Stimulated activated CD4-positive, alpha-beta T cell treated with anti-CD3 and anti-CD28 coated beads, Interleukin-4, amount 100 ng/mL, for 48 hours (primary cell): Measurements from ENCODE around the gene PFKL.

Experiments
- DNase-seq, 2 donors: peaks; one replicate each; pipeline ENCODE4 v3.0.0-alpha.2; 2020; ENCODE audit warnings: low read depth in 2 of 2

PFKL gene

DNA sequence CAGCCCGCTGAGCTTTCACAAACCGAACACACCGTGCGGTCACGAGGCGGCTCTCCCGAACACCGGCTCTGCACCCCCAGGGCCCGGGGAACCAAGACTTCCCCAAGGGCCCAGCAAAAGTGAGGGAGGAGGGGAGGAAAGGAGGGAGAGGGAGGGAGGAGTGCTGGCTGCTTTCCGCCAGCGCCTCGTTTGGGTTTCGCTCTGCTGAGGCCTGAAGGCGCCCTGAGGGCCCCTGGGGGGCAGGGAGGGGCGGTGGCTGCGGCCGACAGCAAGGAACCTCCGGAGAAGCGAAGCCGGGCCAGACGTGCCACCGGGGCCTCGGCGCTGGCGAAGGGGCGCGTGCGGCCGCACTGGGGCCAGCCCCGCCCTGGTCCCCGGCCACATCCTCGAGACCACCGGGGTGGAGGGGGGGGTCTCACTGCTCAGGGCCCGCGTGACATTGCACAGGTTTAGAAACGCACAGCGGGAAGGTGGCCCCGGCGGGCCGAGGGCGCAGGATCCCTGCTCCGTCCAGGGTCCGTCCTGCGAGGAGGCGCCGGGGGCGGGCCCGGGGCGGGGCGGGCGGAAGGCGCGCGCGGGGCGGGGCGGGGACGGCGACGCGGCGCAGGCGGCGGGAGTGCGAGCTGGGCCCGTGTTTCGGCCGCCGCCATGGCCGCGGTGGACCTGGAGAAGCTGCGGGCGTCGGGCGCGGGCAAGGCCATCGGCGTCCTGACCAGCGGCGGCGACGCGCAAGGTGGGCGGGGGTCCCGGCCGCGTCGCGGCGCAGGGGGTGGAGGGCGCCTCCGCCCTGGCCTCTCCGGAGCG, at the start of gene PFKL:
PFKL (plus strand) TSS at position 596 of the 804 bp plus-strand sequence; CDS start at position 649, 53 bp downstream.
- peak; percentile 58 to 60 for DNase-seq

DNA sequence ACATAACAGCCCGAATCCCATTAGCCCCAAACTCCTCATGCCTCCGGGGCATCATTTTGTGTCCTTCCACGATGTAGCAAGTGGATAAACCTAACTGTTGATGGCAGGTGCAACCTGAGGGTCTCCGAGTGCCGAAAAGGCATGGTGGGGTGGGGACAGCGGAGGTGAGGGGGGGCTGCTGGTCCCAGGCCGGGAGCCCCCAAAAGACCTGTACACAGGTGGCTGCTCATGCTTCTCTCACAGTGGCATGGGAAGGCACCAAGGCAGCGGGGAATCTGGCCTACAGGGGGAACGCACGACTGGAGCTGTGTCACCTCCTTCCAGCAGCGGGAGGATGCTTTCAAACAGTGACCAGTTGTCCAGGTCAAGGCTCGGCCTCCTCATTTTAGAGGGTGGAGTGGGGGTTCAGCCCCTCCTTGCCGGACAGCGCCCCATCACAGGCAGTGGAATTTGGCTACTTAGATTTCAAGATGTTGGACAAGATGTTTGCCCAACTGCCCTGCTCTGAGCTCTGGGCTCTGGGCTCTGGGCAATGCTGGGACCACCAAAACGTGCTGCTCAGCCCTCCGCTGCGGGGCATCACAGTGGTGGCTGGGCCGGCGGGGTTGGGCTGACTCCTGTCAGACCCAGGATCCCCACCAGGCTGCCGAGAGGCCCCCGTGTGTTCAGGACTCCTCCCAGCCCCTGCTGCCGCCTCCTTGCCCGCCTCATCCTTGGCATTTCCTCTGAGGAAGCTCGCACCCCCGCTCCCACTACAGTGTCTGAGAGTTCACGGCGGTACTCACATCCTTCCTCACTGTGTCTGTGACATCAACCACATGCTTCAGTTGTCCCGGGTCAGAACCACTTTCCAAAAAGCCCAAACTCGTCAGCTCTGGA, 45.8 kb upstream of the PFKL start:
- DNase-seq: no peak

DNA sequence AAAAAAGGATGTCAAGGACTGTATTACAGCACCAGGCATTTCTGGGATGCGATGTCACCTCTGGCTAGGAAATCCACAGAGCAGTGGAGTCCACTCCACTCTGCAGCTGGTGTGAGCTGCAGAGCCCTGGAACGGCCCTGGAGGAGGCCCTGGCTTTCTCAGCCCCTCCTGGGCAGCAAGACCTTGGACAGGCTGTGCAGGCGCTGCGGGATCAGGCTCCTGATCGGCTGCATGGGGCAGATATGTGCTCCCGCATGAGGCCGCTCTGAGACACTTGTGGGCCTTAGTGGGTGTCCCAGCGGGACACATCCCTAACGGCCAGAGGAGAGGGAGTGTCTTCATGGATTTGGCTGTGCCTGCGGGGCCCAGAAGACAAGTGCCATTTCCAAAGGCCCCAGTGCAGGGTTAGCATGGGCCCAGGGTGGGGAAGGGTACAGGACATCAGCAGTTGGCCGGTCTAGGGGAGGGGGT, 44.3 kb upstream of the PFKL start:
- no peak for DNase-seq

GRCh38 chr21:44258056-44258725, 41.7 kb upstream of the PFKL start:
- DNase-seq: no peak

DNA sequence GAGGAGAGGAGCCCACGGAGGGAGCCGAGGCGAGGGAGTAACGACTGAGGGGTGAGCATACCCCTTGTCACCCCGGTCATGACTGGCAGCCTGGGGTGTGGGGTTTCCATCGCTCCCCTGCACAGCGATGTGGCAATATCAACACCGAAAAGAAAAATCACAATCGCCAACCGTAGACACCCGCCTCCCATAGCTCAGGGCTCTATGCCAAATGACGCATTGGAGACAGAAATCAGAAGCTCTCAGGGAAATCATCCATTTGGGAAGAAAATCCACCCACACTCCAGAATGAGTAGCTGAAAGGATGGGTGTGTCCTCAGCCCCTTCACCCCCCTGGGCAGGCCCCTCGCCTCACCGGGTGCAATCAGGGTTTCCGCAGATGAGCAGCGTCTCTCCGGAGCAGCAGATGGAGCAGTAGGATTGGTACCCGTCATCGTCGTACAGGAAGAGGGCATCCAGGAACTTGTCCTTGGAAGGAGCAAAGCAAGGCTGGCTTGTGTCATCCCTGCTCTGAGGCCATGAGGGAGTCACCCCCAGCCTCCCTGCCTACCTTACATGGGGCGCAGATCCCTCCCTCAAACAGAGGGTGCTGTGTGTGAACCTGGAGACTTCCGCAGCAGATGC, 40.7 kb upstream of the PFKL start:
- no peak for DNase-seq

DNA sequence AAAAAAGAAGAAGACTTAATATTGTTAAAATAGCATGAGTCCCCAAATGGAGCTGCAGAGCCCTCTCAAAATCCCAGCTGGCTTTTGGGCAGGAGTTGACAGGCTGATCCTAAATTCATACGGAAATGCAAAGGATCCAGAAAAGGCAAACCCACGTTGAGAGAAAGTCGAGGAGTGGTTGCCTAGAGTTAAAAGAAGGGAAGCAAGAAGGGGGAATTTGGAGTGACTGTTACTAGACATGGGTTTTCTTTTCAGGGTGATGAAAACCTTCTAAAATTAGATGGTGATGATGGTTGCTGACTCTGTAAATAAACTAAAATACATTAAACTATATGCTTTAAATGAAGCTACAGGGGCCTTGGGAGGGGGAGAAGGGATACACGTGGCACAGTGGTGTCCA, 39.8 kb upstream of the PFKL start:
- no peak for DNase-seq

DNA sequence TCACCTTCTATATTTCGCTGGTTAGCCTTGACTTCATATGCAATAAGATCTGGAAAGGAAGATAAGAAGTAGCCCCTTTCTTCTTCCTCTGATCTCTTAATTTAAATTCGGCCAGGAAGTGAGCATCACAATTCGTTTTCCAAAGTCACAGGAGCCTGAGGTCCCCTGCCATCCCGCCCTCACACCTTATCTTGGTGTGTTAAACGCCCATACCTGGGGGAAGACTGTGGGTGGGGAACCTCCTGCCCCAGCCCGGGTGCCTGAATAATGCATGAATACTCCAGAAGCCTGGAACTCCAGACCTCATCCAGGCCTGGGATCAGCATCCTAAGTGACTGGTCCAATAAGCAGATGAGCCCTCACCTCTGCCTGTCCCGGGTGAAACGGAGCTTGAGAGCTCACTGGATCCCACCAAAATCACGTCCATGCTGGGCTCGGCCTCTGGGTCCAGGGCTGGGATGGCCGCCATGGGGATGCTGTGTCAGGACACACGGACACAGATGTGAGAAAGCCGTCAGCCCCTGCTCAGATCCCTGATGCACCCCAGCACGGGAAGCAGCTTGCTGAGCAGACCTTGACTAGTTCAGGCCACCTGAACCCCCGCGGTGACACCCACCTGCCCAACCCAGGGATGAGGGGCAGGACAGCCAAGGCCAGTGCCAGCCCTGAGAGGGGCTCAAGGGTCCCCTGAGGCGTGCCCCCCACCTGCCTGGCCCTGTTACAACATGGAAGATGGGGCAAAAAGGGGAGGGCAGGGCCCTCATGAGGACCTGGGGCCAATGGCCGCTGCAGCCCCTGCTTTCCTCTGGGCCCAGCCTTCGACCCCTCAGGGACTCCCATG, 38.8 kb upstream of the PFKL start:
- no peak for DNase-seq

DNA sequence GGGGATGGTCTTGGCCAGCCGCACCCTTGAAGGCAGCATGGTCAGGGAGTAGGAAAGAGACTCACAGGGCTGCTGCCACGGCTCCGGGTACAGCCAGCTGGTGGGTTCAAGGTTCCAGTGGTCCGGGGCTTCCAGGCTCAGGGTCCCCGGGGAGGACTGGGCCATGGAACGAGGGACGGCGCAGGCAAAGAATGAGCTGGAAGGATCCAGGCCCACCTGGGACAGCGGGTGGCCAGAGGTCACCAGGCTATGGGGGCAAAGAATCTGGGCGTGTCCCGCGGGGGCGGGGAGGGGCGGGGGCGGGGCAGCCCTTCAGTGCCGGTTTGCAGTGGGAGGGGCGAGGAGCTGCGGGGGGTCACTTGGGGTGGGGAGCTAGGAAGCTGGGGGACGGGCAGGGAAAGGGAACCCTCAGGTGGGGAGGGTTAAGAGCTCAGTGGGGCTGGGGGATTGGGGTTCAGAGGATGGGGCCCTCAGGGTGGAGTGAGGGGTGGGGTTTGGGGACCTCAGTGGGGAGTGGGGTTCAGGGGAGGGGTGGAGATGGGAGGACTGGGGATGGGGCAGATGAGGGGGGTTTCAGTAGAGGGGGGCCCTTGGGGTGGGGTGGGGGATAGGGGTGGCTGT, 38.1 kb upstream of the PFKL start, which contains the start of gene DNMT3L:
DNMT3L (minus strand) TSS at position 223 of the 621 bp plus-strand sequence. CDS start 638 bp downstream, outside the sequence.
- DNase-seq: no peak

DNA sequence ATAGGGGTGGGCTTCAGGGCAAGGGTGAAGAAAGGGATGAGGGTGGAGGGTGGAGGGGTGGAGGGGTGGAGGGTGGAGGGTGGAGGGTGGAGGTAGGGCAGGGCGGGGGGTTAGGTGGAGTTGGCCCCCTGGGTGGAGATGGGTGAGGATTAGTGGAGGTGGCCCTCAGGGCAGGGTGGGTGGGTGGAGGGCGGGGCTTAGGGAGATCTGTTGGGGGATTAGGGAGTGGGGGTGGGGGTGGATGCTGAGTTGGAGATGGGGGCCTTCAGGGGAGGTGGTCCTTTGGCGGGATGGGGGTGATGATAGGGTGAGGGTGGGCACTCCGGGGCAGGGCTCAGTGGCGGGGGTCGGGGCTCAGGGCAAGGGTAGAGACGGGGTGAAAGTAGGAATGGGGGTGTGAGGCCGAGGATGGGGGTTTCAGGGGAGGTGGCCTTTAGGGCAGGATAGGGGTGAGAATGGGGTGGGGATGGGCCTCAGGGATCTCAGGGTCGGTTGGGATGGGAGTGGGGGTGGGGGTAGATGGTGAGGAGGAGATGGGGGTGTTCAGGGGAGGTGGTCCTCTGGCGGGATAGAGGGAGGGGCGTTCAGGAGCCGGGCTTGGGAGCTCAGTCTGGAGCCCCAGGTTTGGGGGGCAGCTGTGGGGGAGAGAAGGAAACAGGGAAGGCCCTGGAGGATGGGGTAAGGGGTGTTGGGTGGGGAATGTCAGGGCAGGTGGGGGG, 37.4 kb upstream of the PFKL start:
- no peak for DNase-seq

DNA sequence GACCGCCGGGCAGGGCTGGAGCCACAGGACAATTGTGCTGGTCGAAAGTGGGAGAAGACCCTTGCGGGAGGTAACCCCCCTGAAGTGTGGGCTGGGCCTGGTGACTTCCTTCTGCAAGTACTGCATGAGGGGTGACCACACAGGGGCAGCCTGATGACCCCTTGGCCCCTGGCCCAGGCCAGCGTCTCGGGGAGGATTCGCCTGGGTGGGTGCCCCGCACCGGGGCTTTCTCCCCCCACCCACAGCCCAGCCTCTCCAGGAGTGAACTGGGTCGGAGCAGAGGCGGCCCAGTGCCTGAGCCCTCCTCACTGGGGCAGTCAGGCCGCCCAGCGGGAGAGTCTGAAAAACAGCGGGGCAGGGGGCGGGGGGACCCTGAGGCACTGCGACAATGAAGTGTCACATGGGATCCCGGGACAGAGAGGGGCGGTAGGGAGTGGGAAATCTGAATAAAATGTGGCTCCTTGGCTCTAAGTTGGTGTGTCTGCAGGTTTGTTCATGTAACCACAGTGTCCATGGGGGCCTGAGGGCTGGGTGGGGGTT, 36.6 kb upstream of the PFKL start:
- DNase-seq: no peak

DNA sequence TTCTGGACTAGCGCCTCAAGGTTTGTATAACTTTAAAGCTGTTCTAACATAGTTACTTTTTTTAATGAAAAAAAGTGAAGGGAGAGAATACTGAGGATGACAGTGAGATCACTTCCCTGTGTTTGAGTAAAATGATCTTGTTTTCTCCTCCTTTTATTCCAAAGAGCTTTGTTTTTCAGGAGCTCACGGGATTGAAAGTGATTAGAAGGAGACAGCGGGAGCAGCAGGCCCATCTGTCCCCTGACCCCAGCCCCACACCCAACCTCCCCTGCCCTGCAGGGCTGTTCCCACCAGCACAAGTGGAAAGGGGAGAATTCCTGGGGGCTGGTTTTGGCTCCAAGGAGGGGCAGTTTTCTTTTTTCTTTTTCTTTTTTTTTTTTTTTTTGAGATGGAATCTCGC, 36.1 kb upstream of the PFKL start:
- DNase-seq: no peak

DNA sequence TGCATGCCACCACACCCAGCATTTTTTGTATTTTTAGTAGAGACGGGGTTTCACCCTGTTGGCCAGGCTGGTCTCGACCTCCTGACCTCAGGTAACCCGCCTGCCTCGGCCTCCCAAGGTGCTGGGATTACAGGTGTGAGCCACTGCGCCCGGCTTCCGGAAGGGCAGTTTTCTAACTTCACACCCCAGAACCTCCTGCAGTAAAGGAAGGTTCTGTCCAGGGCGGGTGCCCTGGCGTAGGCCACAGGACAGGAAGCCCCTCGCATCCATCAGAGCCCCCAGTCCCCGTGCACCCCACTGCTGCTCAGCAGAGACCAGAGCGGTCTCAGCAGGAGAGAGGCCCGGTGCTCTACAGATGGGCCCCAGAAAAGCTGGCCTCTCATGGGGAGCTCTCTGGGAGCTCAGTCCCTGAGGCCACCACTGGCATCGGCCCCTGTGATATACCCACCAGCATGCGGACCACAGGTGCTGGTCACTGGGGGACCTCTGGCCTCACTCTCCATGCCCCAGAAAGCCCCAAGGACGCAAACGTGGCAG, 34.1 kb upstream of the PFKL start:
- DNase-seq: no peak

DNA sequence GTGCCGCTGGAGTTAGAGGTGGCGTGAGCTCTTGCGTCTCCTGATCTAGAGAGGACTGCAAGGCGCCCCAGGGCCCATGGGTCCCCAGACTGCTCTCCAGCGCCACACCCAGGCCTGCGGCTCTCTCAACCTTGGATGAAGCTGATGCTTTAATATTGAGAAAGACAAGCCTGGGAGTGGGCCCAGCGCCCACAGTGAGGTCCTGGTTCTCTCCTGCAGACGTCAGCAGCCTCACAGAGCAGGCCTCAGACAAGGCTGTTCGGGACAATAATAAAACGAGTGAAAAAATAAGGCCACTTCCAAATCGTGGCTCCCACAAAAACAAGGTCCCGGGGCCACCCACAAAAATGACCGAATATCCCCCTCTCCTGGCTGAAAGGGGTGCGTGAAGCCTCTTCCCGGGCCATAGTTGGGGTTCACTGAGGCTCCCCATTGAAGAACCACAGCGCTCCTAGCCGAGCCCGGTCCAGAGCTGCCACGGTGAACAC, 32.2 kb upstream of the PFKL start:
- no peak for DNase-seq

- DNase-seq: no peak
Observed at GRCh38 chr21:44269090-44269489, 30.8 kb upstream of the PFKL start.

DNA sequence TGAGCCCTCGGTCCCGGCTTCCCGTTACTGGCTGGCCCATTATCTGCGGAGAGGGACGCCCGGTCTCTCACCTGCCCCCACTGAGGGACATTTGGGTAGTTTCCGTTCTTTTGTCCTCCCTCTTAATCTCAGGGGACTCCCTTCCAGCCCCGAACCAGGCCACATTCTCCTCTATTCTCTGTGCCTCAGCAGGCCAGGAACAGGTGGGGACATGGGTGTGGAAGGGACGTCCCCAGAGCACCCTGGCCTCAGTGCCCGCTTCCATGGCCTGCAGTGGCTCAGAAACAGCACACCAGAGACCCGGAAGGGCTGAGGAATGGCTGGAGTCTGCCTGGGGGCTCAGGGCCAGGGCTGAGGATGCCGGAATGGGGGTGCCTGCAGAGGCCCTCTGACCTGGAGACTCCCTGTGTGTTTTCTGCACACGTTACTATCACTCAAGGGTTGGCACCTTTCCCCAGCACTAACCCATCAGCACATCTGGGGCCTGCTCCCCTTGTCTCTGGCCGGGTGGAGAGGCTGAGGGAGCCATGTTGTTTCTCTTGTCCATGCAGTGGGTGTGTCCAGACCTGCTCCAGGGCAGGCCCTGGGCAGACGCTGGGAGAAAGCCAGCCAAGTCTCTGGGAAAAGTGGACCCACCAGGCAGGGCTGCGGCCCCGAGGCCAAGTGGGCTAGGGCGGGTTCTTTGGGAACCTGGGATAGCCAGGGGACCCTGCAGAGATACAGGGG, 28.1 kb upstream of the PFKL start:
- DNase-seq: no peak

GRCh38 chr21:44272284-44272858, 27.5 kb upstream of the PFKL start:
- no peak for DNase-seq

GRCh38 chr21:44273046-44273445, 26.8 kb upstream of the PFKL start:
- no peak for DNase-seq

GRCh38 chr21:44275041-44275440, 24.8 kb upstream of the PFKL start:
- no peak for DNase-seq
